NCI-H510A (cell line): ENCODE data around the gene KCNH5.

Source experiments
- DNase-seq: peaks from one replicate; lab custom pipeline; 2025; lab: John Stamatoyannopoulos, UW

Gene KCNH5

DNA sequence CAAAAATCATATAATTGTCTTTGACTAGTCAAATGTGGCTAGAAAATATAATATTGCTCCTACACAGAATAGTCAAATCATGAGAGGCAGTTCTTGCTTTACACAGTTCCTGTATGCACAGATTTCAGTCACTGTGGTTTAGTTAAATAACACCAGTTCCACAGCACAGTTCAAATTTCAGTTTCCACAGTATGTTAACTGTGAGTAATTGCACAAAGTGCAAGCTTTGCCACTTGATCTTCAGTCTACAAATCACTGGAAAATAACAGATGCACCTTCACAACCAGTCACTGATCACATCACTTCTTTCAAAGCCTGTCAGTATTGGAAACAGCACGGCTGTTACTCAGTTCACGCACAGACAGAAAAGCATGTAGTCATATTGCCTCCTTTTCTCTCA lies 38.7 kb downstream of the KCNH5 start:
- no peak for DNase-seq

DNA sequence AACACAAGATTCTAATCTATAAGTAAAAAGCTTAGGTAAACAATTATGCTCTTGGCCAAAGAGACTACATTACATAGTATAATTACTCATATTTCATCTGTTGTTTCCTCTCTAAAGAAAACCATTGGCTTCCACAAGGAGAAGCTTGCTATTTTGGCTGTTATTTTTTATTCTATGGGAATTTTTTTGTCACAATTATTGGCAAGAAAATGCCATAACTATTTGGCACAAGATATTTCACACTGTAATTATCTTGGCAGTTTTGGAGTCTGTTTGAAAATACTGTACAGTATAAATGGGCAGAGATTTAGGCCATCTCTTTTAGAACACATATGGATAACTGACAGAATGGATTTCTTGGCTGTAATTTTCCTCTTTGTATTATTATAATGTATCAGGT lies 51.2 kb downstream of the KCNH5 start:
- no peak for DNase-seq

DNA sequence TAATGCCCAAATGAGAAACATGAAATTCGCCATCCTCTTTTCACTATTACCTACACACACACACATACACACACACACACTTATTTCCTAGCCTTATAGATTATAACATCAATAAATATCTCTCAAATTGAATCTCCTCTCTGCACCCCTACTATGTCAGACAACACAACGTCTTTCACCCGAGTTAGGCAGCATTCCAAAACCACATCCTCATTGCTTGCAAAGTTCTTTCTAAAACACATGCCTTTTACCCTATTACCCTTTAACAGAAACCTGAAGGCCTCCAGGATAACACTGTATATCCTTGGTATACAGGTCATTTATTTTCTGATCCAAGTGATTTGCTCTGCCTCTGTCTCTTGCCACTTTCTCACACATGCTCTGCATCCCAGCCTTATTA lies 56.3 kb downstream of the KCNH5 start:
- DNase-seq: no peak

DNA sequence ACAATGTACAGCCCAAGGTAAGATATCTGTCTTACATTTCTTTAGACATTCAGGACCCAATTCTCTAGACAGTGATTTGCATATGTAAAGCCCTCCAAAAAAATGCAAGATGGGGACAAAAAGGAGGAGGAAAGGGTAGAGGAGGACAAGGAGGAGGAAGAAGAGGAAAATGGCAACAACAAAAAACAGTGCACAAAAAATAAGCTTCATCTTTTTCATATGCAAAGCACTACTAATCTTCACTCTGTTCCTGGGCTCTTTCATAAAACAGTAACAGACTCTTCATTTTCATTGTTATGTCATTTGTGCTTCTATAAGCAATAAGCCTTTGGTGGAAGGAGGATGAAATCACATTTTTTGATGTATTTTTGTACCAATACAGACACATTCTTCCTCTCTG lies 61.4 kb downstream of the KCNH5 start:
- no peak for DNase-seq

DNA sequence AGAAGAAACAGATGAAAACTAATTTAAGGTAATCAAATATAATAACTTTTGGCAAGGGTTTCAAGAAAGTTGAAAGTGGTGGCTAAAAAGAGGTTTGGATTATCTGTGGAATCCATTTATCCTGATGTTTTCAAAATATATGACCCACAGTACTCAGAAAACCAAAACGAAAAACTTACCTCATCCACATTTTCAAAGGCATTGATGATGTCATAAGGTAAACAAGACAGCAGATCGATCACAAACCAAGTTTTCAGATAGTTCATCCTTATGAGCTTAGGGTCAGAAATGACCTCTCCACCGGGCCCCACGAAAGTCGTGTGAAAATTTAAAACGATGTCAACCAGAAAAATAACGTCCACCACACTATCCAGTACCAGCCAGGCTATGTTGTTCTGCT lies 64.6 kb downstream of the KCNH5 start:
- no peak for DNase-seq

DNA sequence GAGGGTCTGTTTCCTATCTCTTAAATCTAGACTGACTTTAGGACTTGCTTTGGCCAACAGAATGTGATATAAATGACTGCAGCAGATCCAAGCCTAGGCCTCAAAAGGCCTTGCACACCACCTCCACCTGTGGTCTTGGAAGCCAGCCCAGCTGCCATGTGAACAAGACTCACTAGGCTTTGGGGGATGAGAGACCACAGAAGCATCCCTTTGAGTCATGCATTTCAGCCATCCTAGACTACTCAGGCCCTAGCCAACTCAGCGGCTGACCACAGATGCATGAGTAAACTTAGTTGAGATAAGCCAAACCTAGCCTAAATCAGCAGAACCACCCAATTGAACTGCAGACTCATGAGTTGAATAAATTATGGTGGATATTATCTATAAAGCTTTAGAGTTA lies 87.7 kb downstream of the KCNH5 start:
- no peak for DNase-seq

DNA sequence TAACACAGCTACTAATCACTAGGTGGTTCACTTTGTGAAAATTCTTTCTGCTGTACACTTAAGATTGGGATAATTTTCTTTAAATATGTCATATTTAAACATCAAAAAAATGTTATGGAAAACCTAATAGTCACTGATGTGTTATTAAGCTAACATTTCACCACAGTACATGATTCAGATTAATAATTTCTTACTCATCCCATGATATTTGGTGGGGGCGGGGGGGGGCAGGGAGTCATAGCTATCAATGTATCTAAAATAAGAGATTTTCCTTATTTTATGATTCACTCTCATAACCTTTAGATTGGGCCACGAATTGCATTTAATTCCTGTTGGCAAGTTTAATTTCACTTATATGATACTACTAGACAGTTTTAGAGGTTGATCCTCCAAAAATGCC lies 88.8 kb downstream of the KCNH5 start:
- DNase-seq: no peak

DNA sequence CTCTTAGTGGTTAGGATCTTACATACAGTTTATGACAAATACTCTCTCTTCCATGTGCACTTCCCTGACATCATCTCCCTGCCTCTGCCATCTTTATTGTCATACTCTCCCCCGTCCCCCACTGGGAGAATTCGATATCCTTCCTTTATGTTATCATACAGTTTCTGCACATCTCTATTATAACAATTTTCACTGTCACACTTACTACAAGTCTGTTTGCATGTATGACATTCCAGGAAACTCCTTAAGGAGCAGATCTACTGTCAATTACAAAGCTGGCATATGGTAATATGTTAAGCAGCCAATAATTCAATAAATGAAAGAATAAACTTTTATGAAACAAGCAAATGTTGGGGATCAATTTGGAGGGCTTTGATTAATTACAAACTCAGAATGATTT lies 91.1 kb downstream of the KCNH5 start:
- DNase-seq: no peak

DNA sequence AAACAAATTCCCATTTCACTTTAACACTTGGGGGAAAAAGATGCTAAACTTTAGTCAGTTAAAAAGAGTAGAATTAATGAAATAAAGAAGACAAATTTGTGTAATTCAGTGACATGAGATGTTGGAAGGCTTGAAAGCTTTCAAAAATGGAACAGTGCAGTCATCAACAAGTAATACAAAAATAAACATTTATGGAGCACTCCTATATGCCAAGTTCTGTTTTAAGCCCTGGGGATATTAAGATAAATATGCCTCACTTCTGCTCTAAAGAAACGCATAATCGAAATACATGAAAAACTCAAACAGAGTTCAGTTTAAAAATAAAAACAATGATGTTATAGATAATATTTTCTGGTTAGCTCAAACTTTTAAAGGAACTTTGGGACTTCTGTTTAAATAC lies 93.0 kb downstream of the KCNH5 start:
- DNase-seq: no peak

DNA sequence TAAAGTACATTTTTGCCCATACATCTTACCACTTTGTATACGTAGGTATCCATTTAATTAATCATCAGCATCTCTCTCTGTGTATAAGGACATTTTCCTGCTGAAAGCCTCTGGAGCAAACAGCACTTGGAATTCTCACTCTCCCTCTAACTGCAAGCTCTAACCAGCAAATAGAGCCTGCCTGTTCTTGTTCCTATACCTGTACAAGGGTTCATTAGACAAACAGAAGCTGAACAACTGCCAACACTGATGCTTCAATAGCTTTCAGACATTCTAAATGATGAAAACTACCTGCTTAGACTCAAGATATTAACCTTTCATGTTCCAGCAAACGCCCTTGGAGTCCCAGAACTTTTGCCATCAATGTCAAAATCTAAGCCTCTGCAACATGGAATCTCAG lies 98.0 kb downstream of the KCNH5 start:
- DNase-seq: no peak

DNA sequence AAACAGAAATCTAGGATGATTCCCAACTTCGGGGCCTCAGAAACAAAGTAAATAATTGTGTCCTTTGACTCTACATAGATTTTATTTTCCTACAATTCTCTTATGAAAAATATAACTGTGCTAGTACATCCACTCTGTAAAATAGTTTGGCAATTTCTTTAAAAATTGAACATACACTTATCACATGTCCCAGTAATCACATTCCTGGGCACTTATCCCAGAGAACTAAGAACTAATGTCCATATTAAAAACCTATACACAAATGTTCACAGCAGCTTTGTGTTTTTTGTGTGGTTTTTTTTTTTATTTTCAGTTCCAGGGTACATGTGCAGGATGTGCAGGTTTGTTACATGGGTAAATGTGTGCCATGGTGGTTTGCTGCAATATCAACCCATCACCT lies 99.0 kb downstream of the KCNH5 start:
- DNase-seq: no peak

DNA sequence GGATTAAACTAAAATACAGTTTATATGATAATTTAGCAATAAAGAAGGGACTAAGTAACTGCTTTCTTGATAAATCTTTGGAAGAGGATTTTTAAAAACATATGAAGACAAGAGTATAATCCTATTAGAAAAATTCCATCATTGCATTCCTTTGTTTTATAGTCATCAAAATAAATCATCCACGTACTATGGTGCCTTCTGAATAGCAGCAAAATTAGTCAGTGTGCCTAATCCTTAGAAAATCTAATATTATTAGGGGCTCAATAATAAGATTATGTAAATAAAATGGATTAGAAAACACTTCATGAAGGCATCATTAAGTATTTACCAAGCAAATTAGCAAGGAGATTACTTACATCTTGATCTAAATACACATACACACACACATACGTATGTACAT lies 102.1 kb downstream of the KCNH5 start:
- DNase-seq: no peak

DNA sequence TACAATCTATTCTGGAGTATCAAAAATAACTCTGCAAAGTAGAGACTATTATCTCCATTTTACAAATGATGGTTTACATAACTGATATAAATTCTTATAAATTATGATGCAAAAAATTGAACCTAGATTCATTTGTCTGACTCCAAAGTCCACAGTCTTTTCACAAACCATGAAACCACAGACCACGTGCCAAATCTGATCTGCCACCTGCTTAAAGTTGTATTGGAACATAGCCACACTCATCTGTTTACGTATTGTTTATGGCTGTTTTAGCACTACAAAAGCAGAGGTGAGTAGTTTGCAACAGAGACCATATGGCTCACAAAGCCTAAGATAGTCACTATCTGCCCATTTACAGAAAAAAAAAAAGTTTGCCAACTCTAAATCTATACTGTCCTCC lies 105.3 kb downstream of the KCNH5 start:
- no peak for DNase-seq

DNA sequence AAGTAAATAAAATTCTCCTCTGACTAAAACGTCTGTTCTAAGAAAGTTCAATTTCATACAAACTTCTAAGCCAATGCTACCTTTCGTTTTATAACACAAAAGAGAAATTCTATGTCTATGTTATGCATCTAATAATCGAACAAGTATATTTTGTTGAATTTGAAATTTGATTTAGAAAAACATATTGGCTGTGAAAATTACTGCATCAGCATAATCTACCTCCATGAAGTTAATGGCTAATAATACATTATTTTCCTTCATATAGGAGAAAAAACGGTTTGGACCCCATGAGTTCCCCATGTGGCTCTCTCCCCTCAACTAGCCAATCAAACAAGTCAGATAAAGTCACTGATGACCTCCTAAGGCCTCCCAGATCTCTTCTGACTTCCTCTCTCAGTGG lies 106.5 kb downstream of the KCNH5 start:
- no peak for DNase-seq

DNA sequence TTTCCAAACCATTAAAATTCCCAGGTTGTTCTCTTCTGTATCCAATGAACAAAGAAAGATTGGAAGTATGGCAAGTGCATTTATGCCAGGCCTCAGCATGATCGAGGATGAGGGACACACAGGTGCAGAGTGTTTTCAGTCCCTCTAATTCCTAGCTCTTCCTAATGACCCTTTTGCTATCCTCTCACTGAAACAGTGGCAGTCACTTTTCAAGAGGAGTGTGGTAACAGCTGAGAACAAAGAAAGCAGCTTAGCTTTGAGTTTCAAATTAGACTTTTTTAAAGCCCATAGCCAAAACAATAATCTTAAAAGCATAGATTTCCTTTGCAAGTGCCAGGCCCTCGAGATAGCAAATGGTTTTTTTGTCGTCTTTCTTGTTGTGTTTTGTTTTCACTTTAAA lies 110.8 kb downstream of the KCNH5 start:
- no peak for DNase-seq

DNA sequence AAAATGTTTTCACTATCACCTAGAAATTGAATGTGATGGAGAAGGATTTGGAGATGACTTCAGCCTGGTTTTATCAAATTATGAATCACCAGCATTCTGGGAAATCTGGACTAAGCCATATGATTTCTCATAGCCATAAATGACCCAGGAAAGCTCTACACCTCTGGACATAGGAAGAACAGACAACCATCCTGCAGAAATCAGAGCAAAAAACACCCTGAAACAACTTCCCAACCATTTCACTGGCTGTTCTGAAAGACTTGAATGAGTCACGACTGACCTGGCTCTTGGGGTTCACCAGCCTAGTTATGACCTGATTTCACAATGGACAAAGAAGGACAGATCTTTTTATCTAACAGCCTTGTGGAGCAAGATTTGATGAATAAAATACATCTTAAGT lies 123.8 kb downstream of the KCNH5 start:
- no peak for DNase-seq

DNA sequence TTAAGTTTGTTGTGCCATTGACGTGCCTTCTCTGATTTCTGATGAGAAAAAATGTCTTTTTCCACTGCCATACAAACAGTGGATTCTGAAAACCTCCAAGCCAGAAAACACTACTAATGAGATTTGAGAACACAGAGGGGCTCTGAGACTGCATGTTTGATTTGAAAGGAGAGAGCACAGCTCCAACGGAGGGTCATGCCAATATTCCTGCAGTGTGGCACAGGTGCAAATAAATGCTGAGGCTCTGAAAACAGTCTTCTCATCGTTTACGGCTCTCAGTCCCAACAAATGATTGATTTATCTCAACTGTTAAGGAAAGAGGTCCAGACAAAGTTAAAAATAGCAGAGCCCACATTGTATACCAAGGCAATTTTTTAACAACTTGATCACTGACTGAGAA lies 128.7 kb downstream of the KCNH5 start:
- no peak for DNase-seq

DNA sequence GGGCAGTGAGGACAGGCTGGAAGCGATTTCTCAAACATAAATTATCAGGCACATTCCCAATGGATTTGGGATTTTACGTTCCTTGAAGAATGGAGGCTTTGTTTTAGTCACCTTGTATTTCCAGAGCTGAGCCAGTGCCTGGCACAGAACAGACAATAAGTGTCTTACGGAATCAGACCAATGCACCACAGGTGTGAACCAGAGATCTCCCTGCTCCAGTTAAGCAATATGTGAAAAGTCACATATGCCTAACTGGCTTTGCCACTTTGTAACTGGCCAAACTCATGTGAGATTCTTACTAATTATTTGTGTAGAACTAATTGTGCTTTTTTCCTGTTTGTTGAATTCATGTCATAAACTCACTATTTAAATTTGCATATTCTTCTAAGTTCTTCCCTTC lies 130.4 kb downstream of the KCNH5 start:
- DNase-seq: no peak

DNA sequence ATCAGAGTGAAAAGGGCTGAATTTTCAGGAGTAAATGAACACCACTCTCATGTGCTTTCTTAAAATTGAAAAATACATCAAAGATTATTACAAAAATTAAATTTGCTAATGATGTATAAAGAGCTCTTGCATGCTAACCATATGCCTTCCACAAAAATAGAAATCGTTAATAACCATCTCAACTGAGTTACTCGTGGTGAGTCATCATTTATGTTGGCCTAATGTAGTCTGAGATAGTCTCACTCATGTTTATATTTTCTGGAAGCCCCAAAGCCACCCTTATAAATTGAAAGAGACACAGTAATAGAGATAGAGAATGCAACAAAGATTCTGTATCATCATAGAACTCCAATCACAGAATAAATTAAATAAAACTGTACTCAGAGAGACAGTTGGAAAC lies 131.2 kb downstream of the KCNH5 start:
- DNase-seq: no peak

DNA sequence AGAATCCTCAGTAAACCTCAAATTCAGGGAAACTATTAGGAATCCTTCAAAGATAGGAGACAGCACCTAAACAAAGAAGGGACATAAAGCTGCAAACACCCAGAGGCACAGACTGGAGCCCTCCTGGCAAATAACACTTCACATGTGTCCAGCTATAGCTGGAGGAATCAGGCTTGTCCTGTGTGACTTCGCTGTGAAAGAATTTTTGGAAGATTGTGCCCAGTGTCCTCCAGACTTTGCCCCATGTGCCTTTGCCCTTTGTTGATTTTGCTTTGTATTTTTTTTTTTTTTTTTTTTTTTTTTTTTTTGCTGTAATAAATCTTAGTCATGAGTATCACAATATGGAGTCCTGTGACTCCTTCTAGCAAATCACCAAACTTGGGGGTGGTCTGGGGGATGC lies 136.8 kb downstream of the KCNH5 start:
- no peak for DNase-seq

DNA sequence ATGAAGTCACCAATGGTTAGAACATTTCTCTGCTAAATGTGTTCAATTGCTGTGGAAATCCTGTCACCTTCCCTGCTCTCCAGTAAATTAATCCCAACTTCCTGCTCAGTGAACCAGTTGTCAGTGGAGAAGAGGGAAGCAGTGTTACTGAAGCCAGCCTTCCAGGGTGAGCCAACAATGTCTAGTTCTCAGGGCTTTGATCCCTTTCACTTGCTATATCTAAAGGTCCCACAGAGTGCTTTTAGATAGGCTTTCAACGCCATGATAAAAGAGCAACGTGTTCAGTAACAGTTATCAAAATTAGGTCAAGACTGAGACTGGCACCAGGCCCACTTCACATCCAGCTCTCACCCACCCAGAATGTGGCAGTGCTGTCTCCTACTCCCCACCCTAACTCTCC lies 139.7 kb downstream of the KCNH5 start:
- DNase-seq: no peak

DNA sequence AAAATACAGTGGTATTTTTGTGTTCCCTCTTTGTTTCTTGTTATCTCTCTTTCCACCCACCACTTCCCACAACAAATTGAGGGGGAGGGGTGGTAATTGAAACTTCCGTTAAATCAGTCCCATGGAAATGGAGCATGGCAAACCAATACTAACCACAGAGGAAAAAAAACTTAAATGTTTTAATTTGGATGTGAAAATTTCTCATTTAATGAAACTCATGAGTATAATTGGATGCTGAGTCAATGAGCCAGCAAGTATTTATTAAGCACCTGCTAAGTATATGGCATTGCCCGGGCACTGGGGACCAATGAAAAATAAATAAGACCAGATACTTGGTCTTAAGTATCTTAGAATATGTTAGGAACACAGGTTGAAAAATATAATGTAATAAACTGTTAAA lies 147.5 kb downstream of the KCNH5 start:
- no peak for DNase-seq

DNA sequence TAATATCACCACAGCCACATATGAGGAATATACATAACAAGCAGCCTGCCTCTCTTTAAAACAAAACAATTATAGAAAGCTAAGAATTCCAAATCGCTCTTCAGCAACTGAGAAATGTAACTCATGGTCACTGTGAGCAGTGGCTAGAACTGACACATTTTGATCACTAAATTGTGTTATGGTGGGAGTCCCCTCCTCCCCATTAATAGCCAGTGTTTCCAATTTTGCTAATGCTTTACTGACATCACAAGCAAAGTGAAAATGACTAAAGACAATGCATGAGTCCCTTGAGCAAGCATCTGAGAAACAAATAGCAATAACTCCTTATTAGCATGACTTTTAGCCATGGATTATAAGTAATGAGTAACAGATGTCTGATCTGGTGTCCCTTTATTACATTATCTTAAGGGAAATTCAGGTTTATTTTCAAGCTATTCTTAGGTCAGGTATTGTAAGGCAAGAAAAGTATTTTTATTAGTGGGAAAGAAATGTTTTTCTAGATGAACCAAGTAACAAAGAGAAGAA lies 148.3 kb downstream of the KCNH5 start:
- no peak for DNase-seq

DNA sequence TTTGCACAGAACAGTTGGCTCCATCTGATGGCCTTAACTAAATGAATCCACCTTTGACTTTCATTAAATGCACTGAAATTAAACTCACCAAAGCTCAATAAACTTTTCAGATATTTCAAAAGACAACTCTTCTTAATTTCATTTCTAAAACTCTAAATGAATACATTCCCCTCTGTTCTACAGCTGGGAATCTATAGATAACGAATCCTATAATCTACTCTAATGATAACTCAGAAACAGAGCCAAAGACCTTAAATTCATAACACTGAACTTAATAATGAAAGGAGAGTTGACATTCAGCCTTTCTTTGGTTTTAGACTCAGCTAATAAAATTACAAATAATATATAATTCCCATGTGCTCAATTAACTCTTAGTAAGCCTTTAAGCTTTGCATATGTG lies 150.5 kb downstream of the KCNH5 start:
- DNase-seq: no peak

DNA sequence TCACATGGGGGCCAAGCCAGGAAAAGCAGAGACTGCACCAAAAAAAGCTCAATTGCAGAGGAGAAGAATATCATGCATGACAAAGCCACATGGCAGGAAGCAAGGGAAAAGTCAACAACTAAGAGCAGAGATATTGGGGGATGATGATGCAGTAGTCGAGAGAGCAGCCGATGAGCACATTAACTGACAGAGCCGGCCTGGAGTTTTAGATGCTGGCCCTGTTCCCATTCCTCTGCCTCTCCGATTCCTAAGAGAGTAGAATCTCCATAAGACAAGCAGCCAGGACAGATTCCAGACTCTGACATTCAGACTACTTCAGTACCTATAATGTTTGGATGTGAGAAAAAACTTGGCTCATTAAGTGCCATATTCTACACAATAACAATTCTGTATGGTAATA lies 155.9 kb downstream of the KCNH5 start:
- DNase-seq: no peak
